NT2/D1 (cell line): ENCODE data around the gene ARHGEF2.
"Not testable (repeated sequence)": the region's sequence is repeated elsewhere in the genome, so short reads cannot be mapped to it uniquely, and the experiment has no call there.

Source experiments
- DNase-seq: peaks from one replicate; pipeline ENCODE4 v3.0.0-alpha.2; 2011; ENCODE audit warnings: low read depth, low spot score
- H3K27me3 ChIP-seq: 2 replicates; pipeline ENCODE4 v1.6.0; 2011; ENCODE audit warnings: mild to moderate bottlenecking; ENCODE audit not compliant: insufficient read length, insufficient read depth
- H3K36me3 ChIP-seq: 2 replicates; pipeline ENCODE4 v1.6.1; 2011; ENCODE audit warnings: mild to moderate bottlenecking, low read length, mixed read lengths; ENCODE audit not compliant: insufficient read depth, insufficient read length
- H3K4me1 ChIP-seq: 2 replicates; pipeline ENCODE4 v1.5.1; 2011; ENCODE audit not compliant: insufficient read depth, insufficient read length
- H3K4me3 ChIP-seq: 2 replicates; pipeline ENCODE4 v1.5.1; 2011; ENCODE audit warnings: low read depth; ENCODE audit not compliant: insufficient read length
- H3K9ac ChIP-seq: 2 replicates; pipeline ENCODE4 v1.6.0; 2011; ENCODE audit warnings: low read depth; ENCODE audit not compliant: insufficient read length
- H3K9me3 ChIP-seq: 2 replicates; pipeline ENCODE4 v1.5.1; 2011; ENCODE audit warnings: mild to moderate bottlenecking, low read length; ENCODE audit not compliant: insufficient read depth
- SUZ12 ChIP-seq: IDR thresholded peaks from 2 replicates; pipeline ENCODE4 v1.6.1; 2011; ENCODE audit not compliant: insufficient read length, insufficient read depth; ENCODE audit errors: extremely low read depth
- YY1 ChIP-seq: IDR thresholded peaks from 2 replicates; pipeline ENCODE4 v1.6.1; 2011; ENCODE audit not compliant: insufficient read length, insufficient read depth
- ZNF274 ChIP-seq: IDR thresholded peaks from 2 replicates; pipeline ENCODE4 v1.6.1; 2011; ENCODE audit warnings: mild to moderate bottlenecking, low read depth, low read length

The ARHGEF2 gene

DNA sequence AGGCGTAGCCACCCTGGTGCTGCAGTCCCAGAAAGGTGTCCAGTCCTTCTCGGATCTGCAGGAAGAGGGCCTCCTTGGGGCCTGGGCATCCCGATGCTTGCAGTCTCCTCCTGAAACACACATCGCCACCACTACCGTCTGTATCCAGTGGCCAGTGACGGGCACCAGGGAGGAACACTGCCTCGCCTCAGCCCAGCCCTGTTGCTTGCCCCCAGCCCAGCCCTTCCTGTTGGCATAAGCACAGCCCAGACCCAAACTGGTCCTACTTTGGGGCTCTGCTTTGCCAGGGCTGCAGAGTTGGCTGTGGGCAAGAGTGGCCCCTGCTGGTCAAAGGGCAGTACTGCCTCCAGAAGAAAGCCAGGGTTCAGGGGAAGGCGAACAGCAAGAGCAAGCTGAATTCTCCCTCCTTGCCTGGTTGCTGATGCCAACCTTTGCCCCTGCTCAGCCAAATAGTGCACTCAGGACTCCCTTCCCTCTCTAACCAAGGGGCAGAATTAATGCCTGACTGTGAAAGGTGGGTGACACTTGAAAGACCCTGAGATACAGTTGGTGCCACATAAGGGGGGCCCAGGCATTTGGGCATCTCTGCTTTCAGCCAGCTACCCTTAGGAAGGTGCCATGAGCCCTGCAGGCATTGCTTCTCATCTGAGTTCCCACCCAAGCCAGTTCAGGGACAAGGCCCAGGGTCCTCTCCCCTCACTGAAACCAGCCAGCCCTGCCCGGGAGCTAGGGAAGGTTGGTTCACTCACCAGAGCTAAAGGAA lies 11.1 kb upstream of the ARHGEF2 start:
- H3K9ac ChIP-seq = no peak overlapping the region
- DNase-seq = peak; percentile 66
- no peaks in the 10 kb centered on the region for H3K27me3 ChIP-seq
- no peak overlapping the region for H3K4me3 ChIP-seq
- no peaks in the 10 kb centered on the region for H3K9me3 ChIP-seq
- no peaks in the 10 kb centered on the region for H3K36me3 ChIP-seq
- TF ChIP-seq ZNF274 (no peak), SUZ12 (no peak)
- H3K4me1 ChIP-seq = peaks cover 7% of the 10 kb centered on the region

DNA sequence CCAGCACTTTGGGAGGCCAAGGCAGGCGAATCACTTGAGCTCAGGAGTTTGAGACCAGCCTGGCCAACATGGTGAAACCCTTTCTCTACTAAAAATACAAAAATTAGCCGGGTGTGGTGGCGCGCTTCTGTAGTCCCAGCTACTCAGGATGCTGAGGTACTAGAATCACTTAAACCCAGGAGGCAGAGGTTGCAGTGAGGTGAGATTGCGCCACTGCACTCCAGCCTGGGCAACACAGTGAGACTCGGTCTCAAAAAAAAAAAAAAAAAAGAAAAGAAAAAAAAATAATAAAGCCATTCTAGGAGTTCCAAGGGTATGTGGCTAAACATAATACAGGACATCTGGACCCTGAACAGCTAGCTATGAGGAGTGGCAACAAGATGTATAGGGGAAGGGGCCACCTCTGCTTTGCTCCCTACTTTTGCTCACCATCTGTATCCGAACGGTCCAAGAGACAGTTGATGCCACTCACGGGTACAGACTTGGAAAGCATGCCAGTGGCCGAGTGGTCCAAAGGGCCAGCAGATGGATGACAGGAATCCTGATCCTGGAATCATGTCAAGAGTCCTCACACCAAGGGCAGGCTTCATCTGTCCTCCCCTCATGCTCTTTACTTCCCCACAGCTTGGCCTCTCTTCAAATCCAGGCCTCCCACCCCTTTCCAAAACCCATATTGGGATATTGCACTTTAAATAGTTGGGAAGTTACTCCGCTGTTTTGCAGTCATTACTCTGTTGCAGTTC lies 6.7 kb upstream of the ARHGEF2 start:
- H3K36me3 ChIP-seq, H3K9me3 ChIP-seq, H3K27me3 ChIP-seq, H3K4me3 ChIP-seq, H3K9ac ChIP-seq, DNase-seq: not testable (repeated sequence)
- peaks cover 22% of the 10 kb centered on the region for H3K4me1 ChIP-seq

DNA sequence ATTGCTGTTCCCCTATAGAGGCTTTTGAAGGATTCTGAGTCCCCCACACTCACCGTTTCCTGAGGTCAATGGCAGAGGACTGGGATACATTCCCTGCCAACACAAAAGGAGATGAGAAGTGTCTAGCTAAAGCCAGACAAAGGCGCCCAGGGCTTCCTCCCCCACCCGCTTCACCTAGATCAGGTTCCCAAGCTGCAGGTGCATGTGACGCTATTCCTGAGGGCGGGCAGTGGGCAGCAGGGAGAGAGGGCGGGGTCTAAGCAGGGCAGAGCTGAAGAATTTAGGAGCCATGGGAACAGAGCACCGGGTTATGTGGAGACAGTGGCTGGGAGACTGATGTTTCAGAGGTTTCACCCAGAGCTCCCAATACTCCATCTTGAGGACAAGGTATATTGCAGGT lies 6.0 kb upstream of the ARHGEF2 start:
- TF ChIP-seq YY1 (no peak), ZNF274 (no peak), SUZ12 (no peak)
- H3K36me3 ChIP-seq = peaks cover 6% of the 10 kb centered on the region
- peaks cover 28% of the 10 kb centered on the region for H3K4me1 ChIP-seq
- no peak overlapping the region for H3K9ac ChIP-seq
- H3K9me3 ChIP-seq = no peaks in the 10 kb centered on the region
- no peak overlapping the region for H3K4me3 ChIP-seq
- DNase-seq = no peak
- no peaks in the 10 kb centered on the region for H3K27me3 ChIP-seq

DNA sequence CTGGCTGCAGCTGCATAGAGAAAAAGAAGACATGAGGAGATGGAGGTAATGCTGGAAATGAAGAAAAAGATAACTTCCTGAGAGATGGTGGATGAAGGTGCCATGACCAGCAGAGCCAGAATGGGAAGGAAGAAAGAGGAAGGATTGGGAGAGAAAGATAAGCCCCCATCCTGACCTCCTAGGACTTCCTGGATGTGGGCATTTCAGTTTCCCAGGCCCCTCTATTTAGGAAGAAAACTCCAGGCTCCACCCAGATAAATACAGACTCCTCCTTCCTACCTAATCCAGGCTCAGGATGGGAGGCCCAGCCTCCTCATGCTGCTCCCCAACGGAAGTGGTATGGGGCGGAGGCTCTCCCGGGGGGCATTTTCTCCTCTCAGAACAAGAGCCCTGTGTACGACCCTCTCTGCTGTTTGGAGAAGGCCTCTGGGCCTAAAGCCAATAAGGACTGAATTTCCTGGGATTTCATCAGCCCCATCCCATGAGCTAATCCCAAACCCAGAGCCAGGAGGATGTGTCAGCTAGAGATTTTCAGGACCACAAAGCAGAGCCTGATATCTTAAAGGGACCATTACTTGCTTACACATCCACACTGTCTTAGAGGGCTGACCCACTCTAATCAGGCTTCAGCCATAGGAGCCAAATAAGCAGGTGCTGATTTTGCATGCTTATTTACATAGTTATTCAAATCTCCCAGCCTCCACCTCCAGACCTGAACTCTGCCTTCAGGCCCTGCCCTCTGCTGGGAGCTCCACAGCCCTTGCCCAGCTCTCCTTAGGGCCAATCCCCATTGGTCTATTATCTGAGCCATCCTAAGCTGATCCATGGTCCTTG lies 5.1 kb upstream of the ARHGEF2 start:
- H3K27me3 ChIP-seq = no peaks in the 10 kb centered on the region
- H3K9me3 ChIP-seq = no peaks in the 10 kb centered on the region
- H3K36me3 ChIP-seq = peaks cover 6% of the 10 kb centered on the region
- DNase-seq = no peak
- TF ChIP-seq ZNF274 = no peak
- no peak for TF ChIP-seq YY1
- TF ChIP-seq SUZ12 = no peak
- H3K4me1 ChIP-seq = peaks cover 23% of the 10 kb centered on the region
- H3K4me3 ChIP-seq = no peak overlapping the region
- no peak overlapping the region for H3K9ac ChIP-seq

DNA sequence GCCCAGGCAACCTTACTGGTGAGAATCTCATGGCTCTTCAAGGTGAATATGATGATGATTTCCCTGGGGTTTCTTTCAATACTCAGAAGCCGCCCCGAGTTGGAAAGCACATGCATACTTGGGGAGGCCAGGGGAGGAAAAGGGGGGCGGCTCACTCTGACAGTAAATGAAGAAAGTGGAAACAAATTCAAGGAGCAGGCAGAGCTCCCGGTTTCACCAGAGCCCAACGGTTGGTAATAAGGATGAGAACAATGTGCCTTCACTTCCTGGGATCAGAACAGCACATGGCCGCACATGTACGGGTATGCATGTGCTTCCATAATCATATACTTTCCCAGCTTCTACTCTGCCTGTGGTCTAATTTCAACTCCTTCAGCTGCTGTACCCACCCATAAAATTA lies 3.8 kb upstream of the ARHGEF2 start:
- H3K4me1 ChIP-seq = peaks cover 26% of the 10 kb centered on the region
- DNase-seq = no peak
- H3K4me3 ChIP-seq = no peak overlapping the region
- TF ChIP-seq SUZ12 (no peak), YY1 (no peak), ZNF274 (no peak)
- no peaks in the 10 kb centered on the region for H3K9me3 ChIP-seq
- H3K36me3 ChIP-seq = peaks cover 6% of the 10 kb centered on the region
- no peak overlapping the region for H3K9ac ChIP-seq
- H3K27me3 ChIP-seq = no peaks in the 10 kb centered on the region

DNA sequence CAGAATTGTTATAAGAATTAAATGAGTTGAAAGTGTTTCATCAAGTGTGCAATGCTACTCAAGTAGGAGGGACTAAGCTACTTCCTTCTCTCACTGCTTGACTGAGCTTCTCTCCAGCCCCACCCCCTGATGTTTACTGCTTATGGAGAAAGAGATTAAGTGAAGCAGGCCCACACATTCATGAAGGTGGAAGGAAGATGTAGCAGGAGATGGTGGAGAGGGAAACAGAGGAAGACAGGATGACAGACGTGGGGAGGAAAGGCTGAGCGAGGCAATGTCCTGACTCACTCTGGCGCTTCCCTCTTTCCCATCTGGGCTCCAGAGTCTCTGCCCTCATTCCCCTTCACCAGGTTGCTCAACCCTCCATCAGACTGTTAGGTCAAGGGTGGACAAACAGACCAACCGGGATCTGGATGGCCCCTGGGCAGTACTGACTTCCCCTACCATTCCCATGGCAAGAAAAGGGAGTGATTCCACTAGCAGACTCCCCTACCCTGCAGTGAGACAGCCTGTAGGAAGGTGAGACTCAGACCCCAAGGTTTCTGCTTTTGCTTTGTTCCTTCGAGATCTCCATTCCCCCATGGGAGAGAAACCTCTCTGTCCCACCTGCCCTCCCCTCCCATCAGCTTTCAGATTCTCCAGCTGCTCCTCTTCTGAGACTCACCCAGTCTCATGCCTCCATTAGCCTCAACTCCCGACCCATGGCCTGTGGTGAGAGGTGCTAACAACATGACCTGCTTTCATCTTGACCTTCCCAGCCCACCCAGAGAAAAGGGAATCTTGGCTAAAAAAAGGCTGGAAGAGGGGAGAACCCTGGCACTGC lies 3.1 kb upstream of the ARHGEF2 start:
- H3K4me3 ChIP-seq = no peak overlapping the region
- TF ChIP-seq ZNF274 = no peak
- no peak for TF ChIP-seq YY1
- no peak for TF ChIP-seq SUZ12
- peaks cover 28% of the 10 kb centered on the region for H3K4me1 ChIP-seq
- H3K9me3 ChIP-seq = no peaks in the 10 kb centered on the region
- peaks cover 6% of the 10 kb centered on the region for H3K36me3 ChIP-seq
- H3K27me3 ChIP-seq = no peaks in the 10 kb centered on the region
- H3K9ac ChIP-seq = no peak overlapping the region
- no peak for DNase-seq
